Neuronal stem cell (in vitro differentiated cells): Measurements from ENCODE around the gene NBAS.

Source experiments
- DNase-seq: peaks from one replicate; pipeline ENCODE4 v3.0.0-alpha.2; 2013; ENCODE audit warnings: low spot score
- H2AFZ ChIP-seq: one replicate; pipeline ENCODE4 v1.6.1; 2013; ENCODE audit warnings: mild to moderate bottlenecking, low read length, inconsistent platforms
- H2AK5ac ChIP-seq: 2 replicates; pipeline ENCODE4 v1.6.1; 2013; ENCODE audit warnings: low read depth, mild to moderate bottlenecking, inconsistent platforms, low read length, moderate library complexity, mixed read lengths
- H2BK120ac ChIP-seq: 2 replicates; pipeline ENCODE4 v1.6.1; 2013; ENCODE audit warnings: low read depth, mild to moderate bottlenecking, inconsistent platforms, low read length, moderate library complexity, mixed read lengths
- H2BK12ac ChIP-seq: one replicate; pipeline ENCODE4 v1.6.1; 2013; ENCODE audit warnings: low read length, inconsistent platforms
- H2BK15ac ChIP-seq: 2 replicates; pipeline ENCODE4 v1.6.1; 2013; ENCODE audit warnings: mild to moderate bottlenecking, low read length, inconsistent platforms, mixed read lengths
- H2BK5ac ChIP-seq: one replicate; pipeline ENCODE4 v1.6.1; 2013; ENCODE audit warnings: inconsistent platforms, mild to moderate bottlenecking, low read length, moderate library complexity
- H3K14ac ChIP-seq: one replicate; pipeline ENCODE4 v1.6.1; 2013; ENCODE audit warnings: low read length, inconsistent platforms
- H3K18ac ChIP-seq: 2 replicates; pipeline ENCODE4 v1.6.1; 2013; ENCODE audit warnings: low read length, inconsistent platforms
- H3K23ac ChIP-seq: 2 replicates; pipeline ENCODE4 v1.6.1; 2013; ENCODE audit warnings: low read depth, mild to moderate bottlenecking, mixed read lengths, low read length, inconsistent platforms; ENCODE audit not compliant: poor library complexity
- H3K27ac ChIP-seq: replicated peaks from 3 replicates; pipeline ENCODE4 v1.5.1; 2013; ENCODE audit warnings: low read length, inconsistent platforms
- H3K27me3 ChIP-seq, 3 experiments: 2 replicates each; pipeline ENCODE4 v1.6.1; 2013; ENCODE audit warnings: low read length in 3 of 3, mild to moderate bottlenecking in 2 of 3, inconsistent platforms in 1 of 3, low read depth in 1 of 3, mixed read lengths in 1 of 3, moderate library complexity in 1 of 3; ENCODE audit not compliant: control insufficient read depth in 3 of 3, insufficient read depth in 3 of 3
- H3K36me3 ChIP-seq, 2 donors: replicated peaks in 1 of 2; 2 replicates each; pipeline ENCODE4 v1.6.1; 2013; ENCODE audit warnings: low read length in 2 of 2; ENCODE audit not compliant: control insufficient read depth in 2 of 2, insufficient read depth in 2 of 2
- H3K4ac ChIP-seq: 2 replicates; pipeline ENCODE4 v1.6.1; 2013; ENCODE audit warnings: inconsistent platforms, mild to moderate bottlenecking, low read length, moderate library complexity
- H3K4me1 ChIP-seq, 2 donors: 1 replicate in 1 of 2; 2 replicates in 1 of 2; pipeline ENCODE4 v1.6.1; 2013; ENCODE audit warnings: low read length in 2 of 2, low read depth in 1 of 2; ENCODE audit not compliant: control insufficient read depth in 2 of 2, insufficient read depth in 1 of 2
- H3K4me2 ChIP-seq: one replicate; pipeline ENCODE4 v1.6.1; 2013; ENCODE audit warnings: mild to moderate bottlenecking, low read length, inconsistent platforms; ENCODE audit not compliant: insufficient read depth, poor library complexity, severe bottlenecking
- H3K4me3 ChIP-seq, 2 donors: 2 replicates each; pipeline ENCODE4 v1.5.1; 2013; ENCODE audit warnings: low read length in 2 of 2, mild to moderate bottlenecking in 2 of 2, inconsistent platforms in 1 of 2, moderate library complexity in 1 of 2
- H3K79me1 ChIP-seq: one replicate; pipeline ENCODE4 v1.6.1; 2013; ENCODE audit warnings: low read depth, mild to moderate bottlenecking, inconsistent platforms, low read length, moderate library complexity
- H3K9ac ChIP-seq: one replicate; pipeline ENCODE4 v1.6.1; 2013; ENCODE audit warnings: mild to moderate bottlenecking, low read depth, low read length, inconsistent platforms; ENCODE audit not compliant: poor library complexity
- H3K9me3 ChIP-seq, 2 donors: replicated peaks in 1 of 2; 2 replicates each; pipeline versions ENCODE3 to v1.6.1; 2013; ENCODE audit warnings: low read length in 2 of 2, mild to moderate bottlenecking in 2 of 2, inconsistent platforms in 1 of 2, low read depth in 1 of 2, mixed read lengths in 1 of 2, moderate library complexity in 1 of 2; ENCODE audit not compliant: control insufficient read depth in 2 of 2, insufficient read depth in 1 of 2
- H4K8ac ChIP-seq: one replicate; pipeline ENCODE4 v1.6.1; 2013; ENCODE audit warnings: low read depth, mild to moderate bottlenecking, inconsistent platforms, low read length, moderate library complexity
- H4K91ac ChIP-seq: one replicate; pipeline ENCODE4 v1.6.1; 2013; ENCODE audit warnings: low read length, low read depth, mild to moderate bottlenecking, inconsistent platforms; ENCODE audit not compliant: poor library complexity
- WGBS, 2 donors: extraction: QIAGEN DNeasy Blood & Tissue Kit; methylation state at CpG; one replicate each; pipeline ENCODE4 v1.1.7; 2013; ENCODE audit warnings: missing lambda C conversion rate in 2 of 2, mixed read lengths in 1 of 2; ENCODE audit not compliant: insufficient read length in 2 of 2, insufficient replicate concordance in 1 of 2; ENCODE audit errors: extremely low coverage in 2 of 2; 5-methylcytosine and 5-hydroxymethylcytosine counted together

The NBAS gene

DNA sequence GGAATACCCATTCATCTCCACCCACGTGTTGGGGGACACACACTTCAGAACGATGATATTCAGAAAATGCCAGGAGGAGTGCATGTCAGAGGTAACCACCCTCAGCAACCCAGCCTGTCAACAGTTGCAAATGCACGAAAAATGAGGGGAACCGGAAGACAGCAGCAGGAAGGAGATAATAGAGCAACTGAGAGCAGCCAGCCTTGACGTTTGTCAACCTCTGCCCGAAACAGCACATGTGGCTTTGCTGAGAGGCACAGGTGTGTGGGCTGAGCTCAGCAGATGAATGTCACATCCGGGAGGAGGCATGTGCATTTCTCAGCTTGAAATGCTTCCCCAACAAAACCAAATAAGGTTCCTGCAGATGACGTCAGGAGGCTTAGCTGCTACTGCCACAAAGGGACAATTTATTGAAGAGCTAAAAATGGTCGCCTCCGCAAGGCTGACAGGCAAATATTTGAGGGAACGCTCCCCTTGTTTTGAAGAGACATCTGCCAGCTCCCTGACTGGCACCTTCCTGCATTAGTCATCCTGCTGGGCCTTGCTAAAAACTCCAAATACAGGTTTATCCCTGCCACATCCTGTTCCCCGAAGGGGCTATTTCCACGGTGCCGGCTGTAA is 419.0 kb downstream of the NBAS start:
- DNase-seq, result no peak
- Histone ChIP-seq H3K14ac (no peak overlapping the region), H3K27ac (no peak overlapping the region)

GRCh38 chr2:15141211-15141610 is 419.9 kb downstream of the NBAS start:
- Histone ChIP-seq H3K4me2 (no peak overlapping the region), H2BK12ac (no peak overlapping the region), H3K4ac (no peak overlapping the region), H3K79me1 (no peaks in the 10 kb centered on the region), H2BK5ac (no peak overlapping the region), H2BK15ac (no peak overlapping the region), H4K8ac (no peak overlapping the region), H3K14ac (no peak overlapping the region), H3K9ac (no peak overlapping the region), H2BK120ac (no peak overlapping the region), H3K36me3 (no peaks in the 10 kb centered on the region), H4K91ac (no peak overlapping the region), H2AFZ (no peak overlapping the region), H3K4me1 (peaks cover 11 to 23% of the 10 kb centered on the region in 2 donors), H3K23ac (no peak overlapping the region), H3K27ac (no peak overlapping the region), H3K4me3 (no peak overlapping the region), H3K18ac (no peak overlapping the region), H3K9me3 (peaks cover 0 to 10% of the 10 kb centered on the region in 2 donors), H3K27me3 (no peaks in the 10 kb centered on the region), H2AK5ac (no peak overlapping the region)
- no peak for DNase-seq
- no CpG with 5 or more reads among the region's 7 CpGs for WGBS, 2 donors

More for the DNA sequence above, 419.0 kb downstream of the NBAS start:
- Histone ChIP-seq H3K4me2 (no peak overlapping the region), H2BK15ac (no peak overlapping the region), H2BK120ac (no peak overlapping the region), H3K36me3 (no peaks in the 10 kb centered on the region), H4K8ac (no peak overlapping the region), H2BK5ac (no peak overlapping the region), H3K18ac (no peak overlapping the region), H3K4ac (no peak overlapping the region), H2AK5ac (no peak overlapping the region), H2BK12ac (no peak overlapping the region), H3K4me1 (peaks cover 11 to 23% of the 10 kb centered on the region in 2 donors), H3K9me3 (peaks cover 0 to 10% of the 10 kb centered on the region in 2 donors), H3K23ac (no peak overlapping the region), H3K9ac (no peak overlapping the region), H3K4me3 (no peak overlapping the region), H3K79me1 (no peaks in the 10 kb centered on the region), H4K91ac (no peak overlapping the region), H3K27me3 (no peaks in the 10 kb centered on the region), H2AFZ (no peak overlapping the region)
- no CpG with 5 or more reads among the region's 14 CpGs for WGBS, 2 donors

GRCh38 chr2:15136639-15137038 is 424.5 kb downstream of the NBAS start:
- Histone ChIP-seq H3K27me3 (no peaks in the 10 kb centered on the region), H3K18ac (no peak overlapping the region), H3K14ac (no peak overlapping the region), H3K4me2 (no peak overlapping the region), H3K4ac (no peak overlapping the region), H2BK120ac (no peak overlapping the region), H4K8ac (no peak overlapping the region), H3K9ac (no peak overlapping the region), H3K27ac (no peak overlapping the region), H4K91ac (no peak overlapping the region), H3K23ac (no peak overlapping the region), H2BK15ac (no peak overlapping the region), H3K4me1 (peaks cover 10 to 23% of the 10 kb centered on the region in 2 donors), H3K79me1 (no peaks in the 10 kb centered on the region), H2BK5ac (no peak overlapping the region), H2BK12ac (no peak overlapping the region), H3K4me3 (no peak overlapping the region), H3K36me3 (no peaks in the 10 kb centered on the region), H3K9me3 (peaks cover 1 to 10% of the 10 kb centered on the region in 2 donors), H2AFZ (no peak overlapping the region), H2AK5ac (no peak overlapping the region)
- no CpG with 5 or more reads among the region's 6 CpGs for WGBS, 2 donors
- DNase-seq, result no peak

GRCh38 chr2:15134957-15135356 is 426.2 kb downstream of the NBAS start:
- no peak overlapping the region for H2BK15ac ChIP-seq
- DNase-seq, result no peak
- WGBS, 2 donors, result no CpG with 5 or more reads among the region's 3 CpGs

More at GRCh38 chr2:15134957-15135356, 426.2 kb downstream of the NBAS start:
- Histone ChIP-seq H4K91ac (no peak overlapping the region), H3K4me1 (peaks cover 10 to 23% of the 10 kb centered on the region in 2 donors), H2BK120ac (no peak overlapping the region), H3K4ac (no peak overlapping the region), H3K9ac (no peak overlapping the region), H4K8ac (no peak overlapping the region), H2AFZ (no peak overlapping the region), H3K9me3 (peaks cover 1 to 4% of the 10 kb centered on the region in 2 donors), H2AK5ac (no peak overlapping the region), H3K27me3 (no peaks in the 10 kb centered on the region), H3K23ac (no peak overlapping the region), H3K36me3 (no peaks in the 10 kb centered on the region), H3K4me3 (no peak overlapping the region), H3K79me1 (no peaks in the 10 kb centered on the region), H3K14ac (no peak overlapping the region), H3K27ac (no peak overlapping the region), H3K18ac (no peak overlapping the region), H2BK5ac (no peak overlapping the region), H2BK12ac (no peak overlapping the region), H3K4me2 (no peak overlapping the region)
